Common myeloid progenitor, CD34-positive (primary cell): ENCODE results near the gene SPOCD1.

Source experiments
- CTCF ChIA-PET: fragments of 350-600 bp; sonication (Branson Sonifier 250); formaldehyde crosslinking; loops from one replicate; lab custom pipeline; 2021; ENCODE audit warnings: antibody characterized with exemption; lab: Charles Lee
- POLR2A ChIA-PET: fragments of 350-600 bp; sonication (Branson Sonifier 250); formaldehyde crosslinking; loops from one replicate; lab custom pipeline; 2021; ENCODE audit warnings: antibody characterized with exemption; lab: Charles Lee
- DNase-seq, 3 donors: peaks; one replicate each; pipeline versions ENCODE4 v3.0.0 to v3.0.0-alpha.2; 2013
- H3K27ac ChIP-seq, 2 experiments: 1 replicate in 1 of 2; 2 replicates in 1 of 2; pipeline ENCODE4 v1.7.0; 2013; ENCODE audit warnings: inconsistent platforms in 2 of 2, low read length in 2 of 2, mild to moderate bottlenecking in 2 of 2, low read depth in 1 of 2, moderate library complexity in 1 of 2; ENCODE audit not compliant: severe bottlenecking in 2 of 2, insufficient read depth in 1 of 2, poor library complexity in 1 of 2
- H3K27me3 ChIP-seq, 5 experiments: replicated peaks in 2 of 5; 1 replicate in 3 of 5; 2 replicates in 2 of 5; pipeline versions ENCODE4 v1.6.1 to v1.7.0; 2013; ENCODE audit warnings: low read length in 4 of 5, mild to moderate bottlenecking in 2 of 5, moderate library complexity in 2 of 5, inconsistent platforms in 1 of 5; ENCODE audit not compliant: insufficient read depth in 5 of 5, control insufficient read depth in 4 of 5
- H3K36me3 ChIP-seq, 4 experiments: 1 replicate in 2 of 4; 2 replicates in 2 of 4; pipeline versions ENCODE4 v1.6.1 to v1.7.0; 2013; ENCODE audit warnings: low read length in 3 of 4, control low read depth in 1 of 4, mild to moderate bottlenecking in 1 of 4; ENCODE audit not compliant: control insufficient read depth in 4 of 4, insufficient read depth in 4 of 4
- H3K4me1 ChIP-seq, 4 experiments: 1 replicate in 3 of 4; 2 replicates in 1 of 4; pipeline versions ENCODE4 v1.6.1 to v1.7.1; 2013; ENCODE audit warnings: low read length in 3 of 4, mild to moderate bottlenecking in 3 of 4, control low read depth in 1 of 4, inconsistent platforms in 1 of 4, moderate library complexity in 1 of 4; ENCODE audit not compliant: control insufficient read depth in 4 of 4, insufficient read depth in 4 of 4; ENCODE audit errors: control extremely low read depth in 1 of 4
- H3K4me3 ChIP-seq, 7 experiments: 1 replicate in 4 of 7; 2 replicates in 3 of 7; pipeline versions ENCODE4 v1.5.1 to v1.7.0; 2013; ENCODE audit warnings: mild to moderate bottlenecking in 7 of 7, low read length in 6 of 7, moderate library complexity in 6 of 7, inconsistent platforms in 2 of 7, low read depth in 2 of 7, control low read depth in 1 of 7; ENCODE audit not compliant: insufficient read depth in 4 of 7, control insufficient read depth in 1 of 7; ENCODE audit errors: extremely low read depth in 1 of 7
- H3K9me3 ChIP-seq, 5 experiments: 1 replicate in 4 of 5; 2 replicates in 1 of 5; pipeline versions ENCODE4 v1.6.1 to v1.7.1; 2013; ENCODE audit warnings: low read length in 4 of 5, mild to moderate bottlenecking in 2 of 5, inconsistent platforms in 1 of 5, low read depth in 1 of 5, moderate library complexity in 1 of 5; ENCODE audit not compliant: control insufficient read depth in 4 of 5, insufficient read depth in 2 of 5; ENCODE audit errors: control extremely low read depth in 1 of 5
- WGBS: methylation state at CpG from one replicate; pipeline ENCODE4 v1.1.5; 2013; ENCODE audit not compliant: insufficient coverage; 5-methylcytosine and 5-hydroxymethylcytosine counted together

SPOCD1 gene

GRCh38 chr1:31785947-31786290, 29.9 kb downstream of the SPOCD1 start:
- ChIA-PET POLR2A (no interaction called here), CTCF (no interaction called here)
- H3K36me3 ChIP-seq: no peaks in the 10 kb centered on the region
- no peak overlapping the region for H3K4me3 ChIP-seq
- H3K9me3 ChIP-seq: no peaks in the 10 kb centered on the region
- WGBS: 100% methylated on average over 3 of the region's 3 CpGs
- peaks cover 0 to 4% (median 0%) of the 10 kb centered on the region in 5 experiments for H3K27me3 ChIP-seq
- no peak for DNase-seq
- peaks cover 0 to 26% (median 18%) of the 10 kb centered on the region in 4 experiments for H3K4me1 ChIP-seq
- H3K27ac ChIP-seq: no peak overlapping the region

GRCh38 chr1:31785020-31785946, 30.5 kb downstream of the SPOCD1 start:
- Histone ChIP-seq H3K9me3 (no peaks in the 10 kb centered on the region), H3K27me3 (peaks cover 0 to 4% (median 0%) of the 10 kb centered on the region in 5 experiments), H3K4me1 (peaks cover 0 to 26% (median 18%) of the 10 kb centered on the region in 4 experiments), H3K27ac (no peak overlapping the region), H3K36me3 (no peaks in the 10 kb centered on the region), H3K4me3 (no peak overlapping the region)
- WGBS: 90% methylated on average over 16 of the region's 20 CpGs
- ChIA-PET CTCF (interaction anchor here (0.8 to 2.9 kb wide), 4 partner anchors 10 to 180 kb away, joined by 3 to 10 read pairs (median 4); no protein-coding TSS in a partner anchor), POLR2A (no interaction called here)
- peak in 2 of 3 donors; percentile 69 to 70 for DNase-seq

GRCh38 chr1:31784356-31785019, 31.3 kb downstream of the SPOCD1 start:
- no peaks in the 10 kb centered on the region for H3K9me3 ChIP-seq
- no peak overlapping the region for H3K27ac ChIP-seq
- no peaks in the 10 kb centered on the region for H3K36me3 ChIP-seq
- no peak overlapping the region for H3K4me3 ChIP-seq
- DNase-seq: no peak
- CTCF ChIA-PET: interaction anchor here (0.7 to 2.9 kb wide), 6 partner anchors 9 to 181 kb away, joined by 3 to 10 read pairs (median 4); no protein-coding TSS in a partner anchor
- WGBS: 90% methylated on average over 4 of the region's 4 CpGs
- POLR2A ChIA-PET: interaction anchor here (0.5 kb wide), 1 partner anchor 12 kb away, joined by 3 read pairs; no protein-coding TSS in a partner anchor
- peaks cover 0 to 25% (median 18%) of the 10 kb centered on the region in 4 experiments for H3K4me1 ChIP-seq
- peaks cover 0 to 5% (median 0%) of the 10 kb centered on the region in 5 experiments for H3K27me3 ChIP-seq

- no peak for DNase-seq
- ChIA-PET POLR2A (no interaction called here), CTCF (interaction anchor here (0.7 to 2.9 kb wide), 3 partner anchors 17 to 120 kb away, joined by 3 to 10 read pairs (median 7); no protein-coding TSS in a partner anchor)
- H3K4me1 ChIP-seq: peaks cover 0 to 21% (median 16%) of the 10 kb centered on the region in 4 experiments
- H3K27ac ChIP-seq: no peak overlapping the region
- no peak overlapping the region for H3K4me3 ChIP-seq
- no peaks in the 10 kb centered on the region for H3K36me3 ChIP-seq
- peaks cover 0 to 5% (median 0%) of the 10 kb centered on the region in 5 experiments for H3K27me3 ChIP-seq
- WGBS: 100% methylated on average over 1 of the region's 3 CpGs
- no peaks in the 10 kb centered on the region for H3K9me3 ChIP-seq
Observed at GRCh38 chr1:31783846-31784245, 32.0 kb downstream of the SPOCD1 start.

- Histone ChIP-seq H3K9me3 (no peaks in the 10 kb centered on the region), H3K36me3 (no peaks in the 10 kb centered on the region), H3K4me3 (no peak overlapping the region), H3K27ac (no peak overlapping the region), H3K4me1 (peaks cover 0 to 9% (median 6%) of the 10 kb centered on the region in 4 experiments), H3K27me3 (peaks cover 0 to 5% (median 0%) of the 10 kb centered on the region in 5 experiments)
- ChIA-PET POLR2A (interaction anchor here (0.6 kb wide), 1 partner anchor 111 kb away, joined by 3 read pairs; no protein-coding TSS in a partner anchor), CTCF (interaction anchor here (0.8 to 2.9 kb wide), 3 partner anchors 16 to 22 kb away, joined by 3 to 10 read pairs (median 7); no protein-coding TSS in a partner anchor)
- 66% methylated on average over 5 of the region's 12 CpGs for WGBS
- peak in 2 of 3 donors; percentile 13 to 39 for DNase-seq
Observed at GRCh38 chr1:31782421-31783410, 33.1 kb downstream of the SPOCD1 start.

GRCh38 chr1:31781756-31782371, 34.0 kb downstream of the SPOCD1 start:
- peaks cover 0 to 8% (median 6%) of the 10 kb centered on the region in 4 experiments for H3K4me1 ChIP-seq
- H3K27me3 ChIP-seq: peaks cover 0 to 7% (median 0%) of the 10 kb centered on the region in 5 experiments
- H3K4me3 ChIP-seq: no peak overlapping the region
- no peaks in the 10 kb centered on the region for H3K9me3 ChIP-seq
- no peaks in the 10 kb centered on the region for H3K36me3 ChIP-seq
- no peak for DNase-seq
- no peak overlapping the region for H3K27ac ChIP-seq
- ChIA-PET CTCF (interaction anchor here (2.3 kb wide), 1 partner anchor 15 kb away, joined by 7 read pairs; no protein-coding TSS in a partner anchor), POLR2A (no interaction called here)
- 82% methylated on average over 13 of the region's 18 CpGs for WGBS
